ENCODE data around the gene ZNF367.

DNA sequence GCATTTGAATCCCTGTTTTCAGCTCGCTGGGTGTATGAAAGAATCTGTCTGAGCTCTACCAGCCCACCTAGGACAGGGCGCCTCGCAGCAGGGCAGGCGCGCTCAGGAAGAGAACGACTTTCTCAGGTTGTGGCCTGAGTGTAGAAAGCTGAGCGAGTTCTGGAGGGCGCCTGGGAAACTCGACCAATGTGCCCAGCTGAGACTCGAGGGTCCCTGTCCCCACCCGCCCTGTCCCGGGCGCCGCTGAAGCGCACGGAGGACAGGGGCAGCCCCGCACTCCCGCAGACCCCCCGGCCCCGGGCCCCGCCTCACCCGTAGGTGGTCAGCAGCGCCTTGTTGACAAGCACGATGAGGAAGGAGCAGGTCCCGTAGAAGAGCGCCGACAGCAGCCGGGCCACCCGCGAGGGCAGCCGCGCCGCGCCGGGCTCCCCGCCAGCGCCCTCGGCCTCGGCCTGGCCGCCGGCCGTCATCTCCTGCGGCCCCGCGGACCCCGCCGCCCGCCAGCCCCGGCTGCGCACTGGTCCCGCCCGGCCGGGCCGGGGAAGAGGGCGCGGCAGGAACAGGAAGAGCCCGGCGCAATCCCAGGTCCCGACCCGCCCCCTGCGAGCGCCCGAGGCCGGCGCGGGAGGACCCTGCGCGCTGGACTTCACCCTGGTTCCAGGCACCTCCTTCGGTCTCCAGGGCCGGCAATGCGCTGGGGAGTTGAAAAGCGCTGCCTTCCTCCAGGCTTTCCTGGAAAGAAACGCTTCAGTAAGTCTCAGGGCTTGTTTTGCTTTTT, 34.8 kb downstream of the ZNF367 start, which contains the start of gene SLC35D2:
- TF ChIP-seq, protein P1, sequence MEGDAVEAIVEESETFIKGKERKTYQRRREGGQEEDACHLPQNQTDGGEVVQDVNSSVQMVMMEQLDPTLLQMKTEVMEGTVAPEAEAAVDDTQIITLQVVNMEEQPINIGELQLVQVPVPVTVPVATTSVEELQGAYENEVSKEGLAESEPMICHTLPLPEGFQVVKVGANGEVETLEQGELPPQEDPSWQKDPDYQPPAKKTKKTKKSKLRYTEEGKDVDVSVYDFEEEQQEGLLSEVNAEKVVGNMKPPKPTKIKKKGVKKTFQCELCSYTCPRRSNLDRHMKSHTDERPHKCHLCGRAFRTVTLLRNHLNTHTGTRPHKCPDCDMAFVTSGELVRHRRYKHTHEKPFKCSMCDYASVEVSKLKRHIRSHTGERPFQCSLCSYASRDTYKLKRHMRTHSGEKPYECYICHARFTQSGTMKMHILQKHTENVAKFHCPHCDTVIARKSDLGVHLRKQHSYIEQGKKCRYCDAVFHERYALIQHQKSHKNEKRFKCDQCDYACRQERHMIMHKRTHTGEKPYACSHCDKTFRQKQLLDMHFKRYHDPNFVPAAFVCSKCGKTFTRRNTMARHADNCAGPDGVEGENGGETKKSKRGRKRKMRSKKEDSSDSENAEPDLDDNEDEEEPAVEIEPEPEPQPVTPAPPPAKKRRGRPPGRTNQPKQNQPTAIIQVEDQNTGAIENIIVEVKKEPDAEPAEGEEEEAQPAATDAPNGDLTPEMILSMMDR (IDR thresholded peaks at IDR 0.05): no peak
- TF ChIP-seq POLR2AphosphoS5 (IDR thresholded peaks at IDR 0.05; ENCODE audit: insufficient read depth in 1 of 2, low read depth in 1 of 2): peak in 1 of 2 donors; percentile 31
- TF ChIP-seq POLR2A (IDR thresholded peaks at IDR 0.05): no peak

Measured in vagina (tissue), 2 donors.